OCI-LY1 (cell line): Measurements from ENCODE around the gene FAM25C.
"Not testable (repeated sequence)": the region's sequence is repeated elsewhere in the genome, so short reads cannot be mapped to it uniquely, and the experiment has no call there.

Source experiments
- CTCF ChIP-seq: fragments of 200-600 bp; sonication (generic), shearing (Covaris generic); IDR thresholded peaks from 2 replicates; pipeline ENCODE4 v1.5.1; 2017; ENCODE audit warnings: mild to moderate bottlenecking, antibody characterized with exemption, low read length, moderate library complexity, mixed read lengths
- EZH2 ChIP-seq: fragments of 200-600 bp; sonication (generic), shearing (Covaris generic); IDR thresholded peaks from 2 replicates; pipeline ENCODE4 v1.8.0; 2017; ENCODE audit warnings: borderline replicate concordance, mixed run types, mild to moderate bottlenecking, antibody characterized with exemption, low read length, moderate library complexity, mixed read lengths

DNA sequence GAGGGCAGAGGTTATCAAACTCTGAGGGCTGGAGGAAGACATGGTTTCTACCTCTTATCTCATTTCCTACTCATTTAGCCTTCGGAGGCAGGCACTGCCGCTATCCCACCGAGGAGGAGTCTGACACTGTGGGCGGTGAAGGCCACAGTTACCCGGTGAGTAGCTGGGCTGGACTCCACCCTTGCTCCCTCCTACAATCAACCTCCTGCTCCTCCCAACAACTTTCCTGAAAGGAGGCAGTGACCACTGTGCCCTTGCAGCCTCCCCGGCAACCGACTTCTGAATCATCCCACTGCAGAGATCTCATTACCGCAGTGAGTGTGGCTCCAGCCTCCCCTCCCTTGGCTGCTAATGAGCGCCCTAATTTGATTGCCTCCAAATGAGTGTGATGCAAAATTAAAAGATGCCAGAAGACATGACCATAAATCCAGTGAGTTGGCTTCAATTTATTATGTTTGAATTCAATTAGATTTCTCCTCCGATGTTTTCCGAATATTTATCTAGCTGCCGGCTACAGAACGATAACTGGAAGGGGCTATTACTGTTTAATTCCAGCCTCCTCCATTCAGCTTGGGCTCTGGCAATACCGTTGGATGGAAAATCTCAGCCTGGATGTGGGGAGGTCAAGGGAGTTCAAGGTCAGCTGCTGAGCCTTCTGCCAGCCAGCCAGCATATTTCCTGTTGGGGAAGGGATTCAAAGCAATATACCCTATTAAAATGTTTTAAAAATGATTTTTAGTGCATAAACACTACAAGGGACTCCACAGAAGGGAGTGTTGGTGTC, 35.1 kb downstream of the FAM25C start:
- not testable (repeated sequence) for TF ChIP-seq CTCF, EZH2
